NCI-H128 (cell line): ENCODE results near the gene ARSG.
"Not testable (repeated sequence)": the region's sequence is repeated elsewhere in the genome, so short reads cannot be mapped to it uniquely, and the experiment has no call there.

Experiments
- DNase-seq: peaks from one replicate; lab custom pipeline; 2025; ENCODE audit not compliant: unreplicated experiment; lab: John Stamatoyannopoulos, UW

ARSG gene

DNA sequence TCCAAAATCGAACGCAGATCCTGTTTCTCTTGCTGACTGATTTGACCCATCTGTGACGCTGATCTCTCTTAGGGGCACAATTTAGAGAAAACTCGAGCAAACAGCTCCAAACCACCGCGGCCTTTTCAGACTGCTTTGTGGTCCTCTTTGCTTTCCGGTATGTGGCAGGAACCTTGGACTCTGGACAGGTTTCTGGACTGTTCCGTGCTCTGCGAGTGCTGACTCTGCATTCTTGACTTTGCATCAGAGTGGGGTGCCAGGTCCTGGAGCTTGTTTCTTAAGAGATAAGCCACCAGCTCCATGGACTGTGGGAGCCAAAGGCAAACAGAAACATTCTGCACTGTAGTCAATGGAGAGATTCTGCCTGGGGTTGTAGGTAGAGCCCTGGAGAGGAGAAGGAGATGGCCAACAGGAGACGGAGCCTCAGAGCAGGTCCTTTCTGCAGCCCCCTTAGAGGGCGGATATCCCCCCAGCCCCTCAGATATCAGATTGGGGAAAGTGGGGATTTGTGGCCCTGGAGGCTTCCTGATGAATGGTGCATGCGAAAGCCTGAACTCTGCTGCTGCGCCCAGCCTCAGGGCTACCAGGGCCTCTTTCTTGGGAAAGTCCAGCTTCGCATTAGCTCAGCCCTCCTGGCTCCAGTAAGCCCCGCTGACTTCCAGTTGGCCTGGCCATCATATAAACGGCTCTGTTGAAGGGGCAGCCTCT is 100.4 kb downstream of the ARSG start:
- no peak for DNase-seq

- DNase-seq, result no peak
Measured at GRCh38 chr17:68394608-68395331, 103.5 kb downstream of the ARSG start.

DNA sequence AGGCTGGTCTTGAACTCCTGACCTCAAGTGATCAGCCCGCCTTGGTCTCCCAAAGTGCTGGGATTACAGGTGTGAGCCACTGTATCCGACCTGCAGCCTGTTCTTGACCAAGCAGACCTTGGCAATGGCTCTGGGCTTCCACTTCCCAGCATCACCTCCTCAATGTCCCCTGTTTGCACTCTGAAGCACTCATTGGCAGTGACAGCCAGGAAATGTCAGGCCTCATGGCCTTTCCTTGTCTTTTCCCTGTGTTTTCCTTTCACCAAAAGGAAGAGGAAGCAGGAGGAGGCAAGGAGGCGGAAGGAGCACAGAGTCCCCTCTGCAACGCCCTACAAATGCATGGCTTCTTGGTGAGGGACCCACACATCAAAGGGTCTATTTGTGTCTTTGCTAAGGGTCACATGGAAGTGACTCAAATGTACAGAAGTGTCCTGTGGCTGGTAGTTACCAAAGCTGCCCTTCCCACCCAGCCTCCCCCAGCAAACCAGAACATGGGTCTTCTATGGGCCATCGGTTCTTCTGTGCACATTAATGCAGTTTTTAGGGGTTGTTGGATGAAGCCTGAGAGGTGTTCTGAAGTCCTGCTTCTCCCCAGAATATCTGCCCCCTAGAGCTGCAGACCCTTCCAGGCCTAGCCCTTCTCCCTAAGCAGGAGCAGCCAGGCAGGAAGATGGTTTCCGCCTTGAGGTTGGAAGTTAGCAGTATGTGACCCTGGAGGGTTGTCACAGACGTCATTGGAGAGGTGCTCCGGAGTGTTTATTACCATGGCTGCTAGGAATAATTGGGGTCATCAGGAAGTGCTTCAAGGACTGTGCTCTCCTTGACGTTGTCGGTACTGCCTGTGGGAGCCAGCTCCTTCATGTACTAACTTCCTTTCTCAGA is 105.2 kb downstream of the ARSG start:
- no peak for DNase-seq

DNA sequence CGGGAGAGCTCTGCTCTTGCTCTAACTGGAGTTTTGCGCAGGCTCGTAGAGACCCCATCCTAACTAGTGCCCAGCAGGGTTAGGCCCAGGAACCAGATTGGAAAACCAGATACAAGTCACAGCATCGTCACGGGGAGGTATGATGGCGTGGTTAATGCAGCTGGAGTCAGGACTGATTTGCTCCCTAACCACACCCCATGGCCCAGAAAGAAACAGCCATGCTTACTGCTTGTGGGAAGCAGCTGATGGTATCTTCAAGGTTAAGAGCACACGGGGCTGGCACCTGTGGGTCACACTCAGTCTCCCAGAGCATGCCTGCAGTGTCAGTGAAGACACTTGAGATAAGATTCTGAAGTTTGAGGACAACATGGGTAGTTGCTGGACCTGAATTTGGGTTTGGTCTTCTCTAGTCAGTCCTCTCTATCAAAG is 105.8 kb downstream of the ARSG start:
- no peak for DNase-seq

- no peak for DNase-seq
Measured at GRCh38 chr17:68398691-68399637, 107.7 kb downstream of the ARSG start.

GRCh38 chr17:68399638-68400403 is 108.5 kb downstream of the ARSG start:
- no peak for DNase-seq

GRCh38 chr17:68400404-68400735 is 109.1 kb downstream of the ARSG start:
- DNase-seq, result no peak

GRCh38 chr17:68401288-68401687 is 110.0 kb downstream of the ARSG start:
- DNase-seq, result no peak

DNA sequence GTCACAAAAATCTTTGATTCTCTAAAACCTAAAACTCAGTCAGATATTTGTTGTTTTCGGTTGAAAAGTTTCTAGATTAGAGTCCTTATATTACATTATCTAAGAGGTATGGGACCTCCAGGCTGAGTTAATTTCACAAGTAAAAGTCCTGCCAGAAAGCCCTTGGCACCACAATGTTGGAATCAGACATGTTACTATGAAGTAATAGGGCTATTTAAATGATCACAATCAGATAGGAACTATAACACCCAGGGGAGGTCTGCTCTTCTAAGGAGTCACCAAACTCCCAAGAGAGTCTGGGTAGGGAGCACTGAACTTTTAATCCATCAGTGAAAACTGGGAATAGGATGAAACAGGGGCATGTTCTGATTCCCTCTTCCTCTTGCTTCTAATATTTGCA is 111.8 kb downstream of the ARSG start:
- DNase-seq, result no peak

GRCh38 chr17:68403837-68404236 is 112.5 kb downstream of the ARSG start:
- DNase-seq, result not testable (repeated sequence)

DNA sequence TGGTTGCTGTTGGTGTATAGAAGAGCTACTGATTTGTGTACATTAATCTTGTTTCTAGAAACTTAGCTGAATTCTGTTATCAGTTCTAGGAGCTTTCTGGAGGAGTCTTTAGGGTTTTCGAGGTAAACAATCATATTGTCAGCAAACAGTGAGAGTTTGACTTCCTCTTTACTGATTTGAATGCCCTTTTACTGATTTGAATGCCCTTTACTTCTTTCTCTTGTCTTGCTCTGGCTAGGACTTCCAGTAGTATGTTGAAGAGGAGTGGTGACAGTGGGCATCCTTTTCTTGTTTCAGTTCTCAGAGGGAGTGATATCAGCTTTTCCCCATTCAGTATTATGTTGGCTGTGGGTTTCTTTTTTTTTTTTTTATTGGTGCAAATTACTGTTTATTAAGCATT is 116.4 kb downstream of the ARSG start:
- not testable (repeated sequence) for DNase-seq

DNA sequence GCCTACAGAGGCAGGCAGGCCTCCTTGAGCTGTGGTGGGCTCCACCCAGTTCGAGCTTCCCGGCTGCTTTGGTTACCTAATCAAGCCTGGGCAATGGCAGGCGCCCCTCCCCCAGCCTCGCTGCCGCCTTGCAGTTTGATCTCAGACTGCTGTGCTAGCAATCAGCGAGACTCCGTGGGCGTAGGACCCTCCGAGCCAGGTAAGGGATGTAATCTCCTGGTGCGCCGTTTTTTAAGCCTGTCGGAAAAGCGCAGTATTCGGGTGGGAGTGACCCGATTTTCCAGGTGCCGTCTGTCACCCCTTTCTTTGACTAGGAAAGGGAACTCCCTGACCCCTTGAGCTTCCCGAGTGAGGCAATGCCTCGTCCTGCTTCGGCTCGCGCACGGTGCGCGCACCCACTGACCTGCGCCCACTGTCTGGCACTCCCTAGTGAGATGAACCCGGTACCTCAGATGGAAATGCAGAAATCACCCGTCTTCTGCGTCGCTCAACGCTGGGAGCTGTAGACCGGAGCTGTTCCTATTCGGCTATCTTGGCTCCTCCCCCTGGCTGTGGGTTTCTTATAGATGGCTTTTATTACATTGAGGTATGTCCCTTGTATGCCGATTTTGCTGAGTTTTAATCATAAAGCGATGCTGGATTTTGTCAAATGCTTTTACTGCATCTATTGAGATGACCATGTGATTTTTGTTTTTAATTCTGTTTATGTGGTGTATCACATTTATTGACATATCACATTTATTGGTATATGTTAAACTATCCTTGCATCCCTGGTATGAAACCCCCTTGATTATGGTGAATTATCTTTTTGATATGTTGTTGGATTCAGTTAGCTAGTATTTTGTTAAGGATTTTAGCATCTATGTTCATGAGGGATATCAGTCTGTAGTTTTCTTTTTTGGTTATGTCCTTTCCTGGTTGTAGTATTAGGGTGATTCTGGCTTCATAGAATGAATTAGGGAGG is 122.6 kb downstream of the ARSG start:
- DNase-seq, result not testable (repeated sequence)

GRCh38 chr17:68414901-68415300 is 123.6 kb downstream of the ARSG start:
- not testable (repeated sequence) for DNase-seq

GRCh38 chr17:68417317-68417716 is 126.0 kb downstream of the ARSG start:
- DNase-seq, result no peak

DNA sequence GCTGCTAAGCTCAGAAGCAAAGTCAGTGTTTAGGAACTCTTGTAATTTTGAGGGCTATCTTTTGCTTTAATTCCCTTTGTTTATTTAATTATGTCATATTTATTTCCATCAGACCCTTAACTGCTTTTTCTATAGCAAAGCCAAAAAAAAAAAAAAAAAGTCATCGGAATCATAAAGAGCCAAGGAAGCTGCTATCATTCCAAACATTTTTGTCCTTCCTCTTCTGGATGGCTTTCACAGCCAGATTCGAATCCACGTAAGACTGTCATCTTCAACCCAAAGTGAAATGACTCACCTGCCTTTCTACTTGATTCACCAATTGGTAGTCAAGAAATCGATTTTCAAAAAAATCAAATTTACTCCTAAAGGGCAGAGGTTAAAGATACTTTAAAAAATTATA is 127.6 kb downstream of the ARSG start:
- no peak for DNase-seq

- DNase-seq, result no peak
Measured at GRCh38 chr17:68420065-68420464, 128.8 kb downstream of the ARSG start.

- no peak for DNase-seq
Measured at GRCh38 chr17:68421486-68421885, 130.2 kb downstream of the ARSG start.

DNA sequence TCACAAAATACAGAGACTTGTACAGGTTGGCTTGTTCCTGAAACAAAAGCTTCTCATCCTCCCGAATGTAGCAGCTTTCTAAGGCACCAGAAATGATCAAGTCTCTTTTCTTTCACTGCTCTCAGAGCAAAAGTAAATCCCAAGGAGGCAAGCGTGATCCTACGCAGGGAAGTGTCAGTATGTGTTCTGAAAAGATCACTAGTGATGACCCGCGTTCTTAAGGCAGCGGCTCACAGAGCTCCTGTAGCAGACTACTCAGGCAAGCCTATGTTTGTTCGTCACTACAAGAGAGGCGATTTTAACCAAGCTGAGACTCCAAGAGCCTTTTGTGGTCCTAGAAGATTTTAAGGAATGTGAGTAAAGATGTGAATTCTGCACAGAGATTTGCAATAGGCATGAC is 131.5 kb downstream of the ARSG start:
- no peak for DNase-seq

GRCh38 chr17:68423251-68423650 is 132.0 kb downstream of the ARSG start:
- no peak for DNase-seq
